Jurkat, Clone E6-1 (cell line): Measurements from ENCODE around the gene SPINK4. TPM values are rescaled to one million over a fixed set of nuclear protein-coding genes. Genes with fewer than 3 reads are reported as not detected.
A peak's percentile ranks its signal among the peaks of the same experiment; 100 is the strongest.

Experiments used
- DNase-seq: peaks from one replicate; pipeline ENCODE4 v3.0.0-alpha.2; 2011; ENCODE audit warnings: low read depth, low spot score
- H3K4me3 ChIP-seq: 2 replicates; pipeline ENCODE4 v1.5.1; 2011; ENCODE audit warnings: mild to moderate bottlenecking, low read length, control low read depth, moderate library complexity
- polyA plus RNA-seq: library from polyadenylated mRNA; unstranded; fragments of >200 nt; gene quantifications from one replicate; pipeline ENCODE4 v1.2.1, GENCODE V29; 2012; ENCODE audit warnings: missing spikeins; ENCODE audit not compliant: insufficient read length, insufficient read depth

Gene SPINK4, protein sequence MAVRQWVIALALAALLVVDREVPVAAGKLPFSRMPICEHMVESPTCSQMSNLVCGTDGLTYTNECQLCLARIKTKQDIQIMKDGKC
- not detected for polyA plus RNA-seq

GRCh38 chr9:33239921-33240320 lies at the start of gene SPINK4:
Gene SPINK4 (plus strand): TSS chr9:33240167. CDS start chr9:33240209, 42 bp downstream.
- H3K4me3 ChIP-seq: no peak within 1 kb of the TSS
- peak; percentile 79 for DNase-seq

- DNase-seq: no peak
- no peak overlapping the region for H3K4me3 ChIP-seq
Measured at GRCh38 chr9:33192493-33193255, 47.3 kb upstream of the SPINK4 start.

GRCh38 chr9:33193818-33194217 lies 46.1 kb upstream of the SPINK4 start:
- DNase-seq: no peak
- H3K4me3 ChIP-seq: no peak overlapping the region

- no peak for DNase-seq
Measured at GRCh38 chr9:33196736-33197135, 43.2 kb upstream of the SPINK4 start.

DNA sequence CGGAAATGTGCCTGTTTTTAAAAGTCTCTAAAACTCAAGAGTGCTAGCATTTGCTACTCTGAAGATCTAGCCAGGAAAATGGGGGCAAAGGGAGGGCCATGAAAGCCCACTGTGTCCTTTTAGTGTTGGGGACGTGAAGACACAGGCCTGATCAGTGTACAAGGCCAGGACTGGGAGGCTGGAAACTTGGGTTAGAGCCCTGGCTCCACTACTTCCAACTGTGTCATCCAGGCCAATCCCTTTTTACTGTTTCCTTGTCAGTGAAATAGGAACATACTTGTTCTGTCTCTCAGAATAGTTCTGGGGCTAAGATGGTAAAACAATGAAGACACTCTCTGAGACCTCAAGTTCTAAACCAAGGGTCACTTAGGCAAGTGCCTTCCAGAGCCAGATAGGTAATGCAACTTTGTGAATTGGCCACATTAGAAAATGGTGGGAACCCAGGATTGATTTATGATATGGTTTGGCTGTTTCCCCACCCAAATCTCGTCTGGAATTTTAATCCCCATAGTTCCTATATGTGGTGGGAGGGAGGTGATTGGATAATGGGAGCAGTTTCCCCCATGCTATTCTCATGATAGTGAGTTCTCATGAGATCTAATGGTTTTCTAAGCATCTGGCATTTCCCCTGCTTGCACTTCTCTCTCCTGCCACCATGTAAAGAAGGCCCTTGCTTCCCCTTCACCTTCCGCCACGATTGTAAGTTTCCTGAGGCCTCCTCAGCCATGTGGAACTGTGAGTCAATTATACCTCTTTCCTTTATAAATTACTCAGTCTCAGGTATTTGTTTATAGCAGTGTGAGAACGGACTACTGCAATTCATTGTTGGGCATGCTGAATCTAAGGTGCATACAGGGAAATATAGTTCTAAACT lies 42.5 kb upstream of the SPINK4 start:
- DNase-seq: no peak
- H3K4me3 ChIP-seq: no peak overlapping the region

More at GRCh38 chr9:33196736-33197135, 43.2 kb upstream of the SPINK4 start:
- no peak overlapping the region for H3K4me3 ChIP-seq

GRCh38 chr9:33198165-33198564 lies 41.8 kb upstream of the SPINK4 start:
- DNase-seq: no peak

GRCh38 chr9:33202018-33202417 lies 37.9 kb upstream of the SPINK4 start:
- no peak for DNase-seq
- H3K4me3 ChIP-seq: no peak overlapping the region

More at GRCh38 chr9:33198165-33198564, 41.8 kb upstream of the SPINK4 start:
- no peak overlapping the region for H3K4me3 ChIP-seq

DNA sequence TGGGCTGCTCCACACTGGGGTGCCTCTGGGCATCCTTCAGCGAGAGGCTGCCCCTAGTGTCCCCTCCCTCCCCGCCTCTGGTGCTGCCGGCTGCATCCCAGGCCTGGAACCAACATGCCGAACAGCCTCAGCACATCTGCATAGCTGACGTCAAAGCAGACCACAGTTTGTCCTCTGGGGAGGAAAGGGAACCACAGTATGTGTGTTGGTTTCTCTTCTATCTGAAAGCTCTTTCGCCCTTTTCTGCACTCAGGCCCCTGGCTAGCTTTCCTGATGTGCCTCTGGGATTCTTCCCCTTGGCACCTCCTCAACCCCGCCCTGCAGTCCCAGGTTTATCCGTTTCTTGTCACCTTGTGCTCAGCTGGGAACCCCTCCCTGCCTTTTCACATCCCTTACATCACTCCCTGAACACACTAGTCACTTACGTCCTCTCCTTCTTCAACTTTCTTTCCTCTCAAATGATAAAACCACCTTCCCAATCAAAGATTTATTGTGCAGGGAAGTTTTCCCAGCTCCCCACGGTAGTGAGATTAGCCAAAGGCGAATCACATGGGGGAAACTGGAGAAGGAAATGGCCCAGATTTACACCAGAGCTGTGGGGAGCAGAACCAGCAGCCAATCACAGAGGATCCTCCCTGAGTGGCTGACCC lies 37.3 kb upstream of the SPINK4 start:
- peak; percentile 48 for DNase-seq
- H3K4me3 ChIP-seq: no peak overlapping the region

- DNase-seq: no peak
- H3K4me3 ChIP-seq: no peak overlapping the region
Measured at GRCh38 chr9:33209394-33209793, 30.6 kb upstream of the SPINK4 start.

DNA sequence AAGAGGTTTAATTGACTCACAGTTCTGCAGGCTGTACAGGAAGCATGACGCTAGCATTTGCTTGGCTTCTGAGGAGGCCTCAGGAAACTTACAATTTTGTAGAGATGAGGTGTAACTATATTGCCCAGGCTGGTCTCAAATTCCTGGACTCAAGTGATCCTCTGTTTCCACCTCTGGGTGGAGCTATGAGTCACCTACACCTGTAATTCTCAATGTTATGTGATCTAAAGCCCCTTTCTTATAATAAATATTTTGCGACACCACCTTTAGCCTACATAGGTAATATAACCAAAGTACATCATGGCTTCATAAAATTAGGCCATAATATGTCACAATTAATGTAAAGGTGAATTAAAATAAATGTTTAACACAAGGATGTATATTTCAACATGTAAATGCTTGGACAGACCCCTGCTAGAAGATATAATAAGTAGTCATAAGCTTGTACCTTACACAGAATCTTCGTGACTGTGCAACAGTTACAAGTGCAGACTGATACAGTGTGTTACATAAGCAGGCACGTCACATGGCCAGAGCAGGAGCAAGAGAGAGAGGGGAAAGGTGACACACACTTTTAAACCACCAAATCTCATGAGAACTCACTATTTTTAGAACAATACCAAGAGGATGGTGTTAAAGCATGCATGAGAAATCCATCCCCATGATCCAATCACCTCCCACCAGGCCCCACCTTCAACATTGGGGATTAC lies 29.8 kb upstream of the SPINK4 start:
- no peak for DNase-seq
- H3K4me3 ChIP-seq: no peak overlapping the region

DNA sequence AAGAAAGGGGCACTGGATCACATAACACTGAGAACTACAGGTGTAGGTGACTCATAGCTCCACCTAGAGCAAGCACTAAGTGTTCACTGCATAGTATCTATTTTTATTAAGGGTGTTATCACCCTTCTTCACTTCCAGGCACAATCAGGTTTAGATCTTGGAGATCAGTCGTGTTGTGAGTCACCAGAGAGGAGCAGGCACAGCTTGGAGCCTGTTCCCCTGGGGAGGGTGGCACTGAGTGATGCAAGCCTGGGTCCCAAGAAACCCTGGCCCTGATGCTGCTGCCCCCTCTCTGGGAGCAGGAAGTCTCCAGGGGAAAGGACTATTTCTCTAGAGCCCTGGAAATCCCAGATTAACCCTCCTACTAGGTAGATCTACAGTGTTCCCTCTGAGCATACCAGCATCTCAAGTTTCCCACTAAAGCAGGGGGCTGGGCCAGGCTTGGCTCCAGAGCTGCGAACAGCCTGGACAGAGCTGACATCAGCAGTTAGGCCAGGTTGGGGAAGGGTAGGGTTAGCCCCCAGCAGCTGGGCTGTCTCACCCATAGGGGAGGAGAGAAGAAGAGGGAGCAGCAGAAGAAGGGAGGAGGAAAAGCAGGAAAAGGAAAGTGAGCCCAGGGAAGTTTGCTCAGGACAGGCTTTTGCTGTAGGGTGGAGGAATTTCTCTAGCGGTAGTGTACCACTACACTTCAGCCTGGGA lies 28.1 kb upstream of the SPINK4 start:
- H3K4me3 ChIP-seq: no peak overlapping the region
- DNase-seq: no peak

DNA sequence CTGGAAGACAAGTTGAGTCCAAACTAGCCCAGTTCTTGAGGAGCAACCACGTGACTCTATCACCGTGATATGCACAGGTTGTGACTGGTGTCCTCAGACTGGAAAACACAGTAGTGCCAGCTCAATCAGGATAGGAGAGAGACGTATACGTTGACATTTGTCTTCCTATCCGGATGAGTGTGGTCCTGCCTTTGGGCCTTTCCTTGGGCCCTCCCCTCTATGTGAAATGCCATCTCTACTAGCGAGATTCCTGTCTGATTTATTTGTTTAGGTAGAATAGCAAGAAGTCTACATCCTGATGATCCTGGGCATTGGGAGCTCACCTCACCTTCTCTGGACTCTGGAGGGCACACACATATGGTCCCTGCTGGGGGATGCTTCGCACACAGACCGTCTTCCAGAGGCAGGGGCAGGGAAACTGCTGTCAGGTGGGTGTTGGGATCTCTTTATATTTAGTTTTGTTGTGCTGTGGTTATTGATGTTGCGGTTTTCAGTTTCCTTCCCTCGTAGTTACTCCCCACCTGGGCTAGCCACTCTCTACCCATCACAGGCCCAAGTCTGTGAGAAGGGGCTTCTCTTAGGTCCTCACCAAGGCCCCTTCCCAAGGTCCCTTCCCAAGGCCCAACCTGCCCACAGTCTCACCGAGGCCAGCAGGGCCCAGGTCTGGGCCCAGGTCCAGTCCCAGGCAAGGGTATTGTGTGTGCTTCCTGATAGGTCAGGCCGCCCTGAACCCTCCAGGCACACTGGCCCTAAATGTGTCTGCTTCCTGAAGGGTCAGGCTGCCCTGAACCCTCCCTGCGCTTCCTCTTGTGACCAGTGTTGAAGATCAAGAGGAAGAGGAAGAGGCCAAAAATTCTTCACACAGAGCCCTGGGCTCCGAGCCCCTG lies 19.0 kb upstream of the SPINK4 start:
- H3K4me3 ChIP-seq: peak overlapping the region; percentile 9; the same call in 1 of the 2 replicates

DNA sequence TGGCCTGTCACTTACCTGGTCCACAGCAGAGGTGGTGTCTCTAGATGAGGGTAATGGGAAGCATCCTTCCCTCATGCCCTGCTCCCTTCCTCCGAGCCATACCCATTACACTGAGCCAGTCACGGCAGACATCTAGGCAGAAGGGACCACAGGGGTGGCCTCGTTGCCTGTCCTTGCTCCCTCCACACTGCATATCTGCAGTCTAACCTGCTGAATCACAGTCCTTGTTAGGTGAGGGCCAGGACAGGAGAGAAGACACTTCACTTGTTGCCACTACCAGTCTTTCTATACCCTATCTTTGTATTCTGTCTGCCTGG lies 18.4 kb upstream of the SPINK4 start:
- DNase-seq: no peak
- no peak overlapping the region for H3K4me3 ChIP-seq

More for the DNA sequence above, 19.0 kb upstream of the SPINK4 start:
- DNase-seq: peak; percentile 77

DNA sequence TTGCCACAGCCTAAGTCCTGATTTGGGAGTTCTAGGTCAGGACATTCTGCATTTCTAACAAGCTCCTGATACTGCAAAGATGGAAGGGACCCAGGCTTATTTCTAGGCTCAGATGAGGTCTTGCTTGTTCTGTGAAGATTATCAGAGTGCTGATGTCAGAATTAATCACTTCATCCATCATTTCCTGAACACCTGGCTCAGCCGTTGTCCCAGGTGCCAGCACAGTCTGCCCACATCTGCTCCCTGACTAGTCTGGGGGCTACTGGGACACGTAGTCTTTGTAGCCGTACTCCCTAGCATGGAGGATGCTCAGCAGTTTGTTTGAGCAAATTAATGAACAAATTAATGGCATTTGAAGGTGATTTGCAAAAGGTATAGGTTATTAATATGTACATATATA lies 17.9 kb upstream of the SPINK4 start:
- peak; percentile 79 for DNase-seq
- H3K4me3 ChIP-seq: no peak overlapping the region

DNA sequence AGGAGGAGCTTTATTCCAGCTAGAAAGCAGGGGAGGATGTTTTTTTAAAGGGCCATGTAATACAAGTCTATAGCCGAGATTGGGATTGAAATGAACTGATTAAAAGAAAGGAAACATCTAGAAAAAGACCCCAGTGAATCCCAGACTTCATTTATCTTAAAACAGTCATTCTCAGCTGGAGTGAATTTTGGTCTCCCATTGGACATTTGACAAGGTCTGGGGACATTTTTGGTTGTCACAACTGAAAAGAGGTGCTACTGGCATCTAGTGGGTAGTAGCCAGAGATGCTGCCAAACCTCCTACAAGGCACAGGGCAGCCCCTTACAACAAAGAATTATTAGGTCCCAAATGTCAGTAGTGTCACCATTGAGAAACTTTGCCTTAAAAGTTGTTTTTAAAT lies 16.3 kb upstream of the SPINK4 start:
- no peak for DNase-seq

GRCh38 chr9:33225319-33226147 lies 14.4 kb upstream of the SPINK4 start:
- DNase-seq: peak; percentile 83
- no peak overlapping the region for H3K4me3 ChIP-seq

More for the DNA sequence above, 16.3 kb upstream of the SPINK4 start:
- no peak overlapping the region for H3K4me3 ChIP-seq

DNA sequence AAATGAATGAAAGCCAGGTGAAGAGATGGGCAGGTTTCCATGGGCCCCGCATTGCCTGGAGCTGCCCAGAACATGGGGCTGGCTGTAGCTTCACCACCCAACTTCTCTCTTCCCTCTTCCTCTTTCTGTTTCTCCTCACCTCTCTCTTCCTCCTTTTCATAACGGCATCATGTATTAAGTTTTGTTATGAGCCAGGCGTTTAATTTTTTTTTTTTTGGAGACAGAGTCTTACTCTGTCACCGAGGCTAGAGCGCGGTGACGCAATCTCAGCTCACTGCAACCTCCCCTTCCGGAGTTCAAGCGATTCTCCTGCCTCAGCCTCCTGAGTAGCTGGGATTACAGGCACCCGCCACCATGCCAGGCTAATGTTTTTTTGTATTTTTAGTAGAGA lies 13.0 kb upstream of the SPINK4 start:
- no peak for DNase-seq
- no peak overlapping the region for H3K4me3 ChIP-seq
